K562 (cell line): ENCODE results near the gene DPP4. TPM values are rescaled to one million over a fixed set of nuclear protein-coding genes. Genes with fewer than 3 reads are reported as not detected.

Source experiments
- ATAC-seq: fragments of 200-7000 bp; cut with Tn5 transposase; 3 replicates; pipeline ENCODE4 v1.9.1; 2020; ENCODE audit warnings: moderate library complexity
- BruUV-seq: library from RNA; stranded (reverse); fragments of 400-500 nt; replicated peaks from 2 replicates; lab custom pipeline; 2021; lab: Mats Ljungman, UMichigan
- CTCF ChIA-PET: fragments of 300-600 bp; formaldehyde crosslinking; extraction: SDS; loops from one replicate; lab custom pipeline; 2021; ENCODE audit warnings: low intra/inter-chr PET ratio; lab: Yijun Ruan, JAX
- POLR2A ChIA-PET: fragments of 300-600, 350-650 bp; sonication (Branson Sonifier 250); formaldehyde crosslinking; extraction: SDS; loops from one replicate; lab custom pipeline; 2021; ENCODE audit warnings: antibody characterized with exemption, inconsistent platforms; lab: Yijun Ruan, JAX
- DNase-seq, 4 experiments: peaks; one replicate each; pipeline versions ENCODE4 v3.0.0 to v3.0.0-alpha.2; 2011 to 2018; ENCODE audit warnings: low spot score in 3 of 4, mixed read lengths in 3 of 4; ENCODE audit errors: extremely low read depth in 1 of 4
- FAIRE-seq: peaks from 2 replicates; lab custom pipeline; 2011; peaks lifted over from hg19 to GRCh38; lab: Jason Lieb, UNC
- H2AFZ ChIP-seq: 2 replicates; pipeline ENCODE4 v1.6.0; 2011; ENCODE audit warnings: low read depth, low read length, control low read depth, inconsistent platforms
- H3K27ac ChIP-seq: fragments of 200-600 bp; 3 replicates; pipeline ENCODE4 v1.8.0; 2011; ENCODE audit warnings: low read depth, mild to moderate bottlenecking, control low read depth, inconsistent platforms, low read length, moderate library complexity, mixed read lengths; ENCODE audit errors: extremely low read depth
- H3K27me3 ChIP-seq, 2 experiments: fragments of 300-600 bp in 1 of 2; 2 replicates in 1 of 2; 3 replicates in 1 of 2; pipeline versions ENCODE4 v1.6.0 to v1.8.0; 2011; ENCODE audit warnings: inconsistent platforms in 2 of 2, low read length in 2 of 2, mild to moderate bottlenecking in 1 of 2, mixed read lengths in 1 of 2, moderate library complexity in 1 of 2; ENCODE audit not compliant: control insufficient read depth in 2 of 2, insufficient read depth in 2 of 2
- H3K36me3 ChIP-seq: fragments of 300-600 bp; 3 replicates; pipeline ENCODE4 v1.8.0; 2011; ENCODE audit warnings: mild to moderate bottlenecking, low read length, inconsistent platforms; ENCODE audit not compliant: control insufficient read depth, insufficient read depth
- H3K4me1 ChIP-seq, 2 experiments: fragments of 200-600 bp in 1 of 2; replicated peaks in 1 of 2; 2 replicates in 1 of 2; 3 replicates in 1 of 2; pipeline versions ENCODE4 v1.5.1 to v1.8.0; 2011; ENCODE audit warnings: inconsistent platforms in 2 of 2, low read length in 2 of 2, mild to moderate bottlenecking in 1 of 2, mixed read lengths in 1 of 2, moderate library complexity in 1 of 2; ENCODE audit not compliant: control insufficient read depth in 2 of 2, insufficient read depth in 2 of 2
- H3K4me2 ChIP-seq: 2 replicates; pipeline ENCODE4 v1.6.1; 2011; ENCODE audit warnings: low read length, control low read depth, inconsistent platforms, mixed read lengths; ENCODE audit not compliant: insufficient read depth
- H3K4me3 ChIP-seq: fragments of 200-600 bp; sonication (generic), shearing (Covaris generic); 2 replicates; pipeline ENCODE4 v1.5.1; 2016; ENCODE audit warnings: control low read depth, inconsistent platforms
- H3K79me2 ChIP-seq: fragments of 200-600 bp; 3 replicates; pipeline ENCODE4 v1.8.0; 2011; ENCODE audit warnings: low read length, inconsistent platforms; ENCODE audit not compliant: control insufficient read depth, insufficient read depth
- H3K9ac ChIP-seq, 2 experiments: 2 replicates each; pipeline versions ENCODE4 v1.6.0 to v1.6.1; 2011; ENCODE audit warnings: low read depth in 2 of 2, low read length in 2 of 2, control low read depth in 1 of 2, inconsistent platforms in 1 of 2, mild to moderate bottlenecking in 1 of 2, mixed read lengths in 1 of 2; ENCODE audit not compliant: insufficient read depth in 1 of 2
- H3K9me1 ChIP-seq: one replicate; pipeline ENCODE4 v1.6.0; 2011; ENCODE audit warnings: inconsistent platforms, mild to moderate bottlenecking, low read length, moderate library complexity; ENCODE audit not compliant: control insufficient read depth, insufficient read depth
- H3K9me3 ChIP-seq: replicated peaks from 2 replicates; pipeline ENCODE4 v1.5.1; 2011; ENCODE audit warnings: low read depth, low read length, inconsistent platforms; ENCODE audit not compliant: control insufficient read depth, insufficient read depth
- H4K20me1 ChIP-seq: replicated peaks from 2 replicates; pipeline ENCODE4 v1.6.1; 2011; ENCODE audit warnings: low read length, inconsistent platforms, mixed read lengths; ENCODE audit not compliant: control insufficient read depth, insufficient read depth
- ARHGAP35 ChIP-seq: fragments of 450-650 bp; IDR thresholded peaks from 2 replicates; pipeline ENCODE4 v1.6.1; 2018; ENCODE audit not compliant: partially characterized antibody
- CBX5 ChIP-seq: IDR thresholded peaks from 2 replicates; pipeline ENCODE4 v1.6.1; 2014; ENCODE audit warnings: low read depth, borderline replicate concordance
- CREBBP ChIP-seq: IDR thresholded peaks from one replicate; pipeline ENCODE4 v1.6.1; 2012; ENCODE audit warnings: low read depth, mild to moderate bottlenecking, control low read depth, inconsistent platforms, low read length
- MEF2A ChIP-seq: IDR thresholded peaks from 2 replicates; pipeline ENCODE4 v1.6.1; 2011; ENCODE audit warnings: low read depth, mild to moderate bottlenecking, low read length, moderate library complexity; ENCODE audit not compliant: control insufficient read depth
- NEUROD1 ChIP-seq: fragments of 150-350 bp; IDR thresholded peaks from 2 replicates; pipeline ENCODE4 v1.6.1; 2014; ENCODE audit warnings: borderline replicate concordance, low read length, low read depth; ENCODE audit not compliant: partially characterized antibody
- WGBS: fragments of 100-300 bp; shearing (Covaris generic); methylation state at CpG from one replicate; pipeline ENCODE4 v1.1.6; 2016; ENCODE audit warnings: low coverage, mixed read lengths; ENCODE audit not compliant: insufficient coverage; ENCODE audit errors: missing lambda C conversion rate; 5-methylcytosine and 5-hydroxymethylcytosine counted together
- in situ Hi-C: fragments of 300-500 bp; cut with MboI; formaldehyde crosslinking; loops from 4 replicates; pipeline ENCODE4 v1.15.0; 2018; ENCODE audit warnings: inconsistent platforms, mixed read lengths
- intact Hi-C: fragments of 100-400 bp; cut with micrococcal nuclease; formaldehyde crosslinking; loops from 2 replicates; pipeline ENCODE4 v1.14.2; 2022
- polyA plus RNA-seq, 8 experiments: library from polyadenylated mRNA; depleted of rRNA in 4 of 8; stranded (reverse) in 5 of 8; unstranded in 3 of 8; fragments of >200 nt; fragmentation: Nextera tagmentation in 2 of 8; fragmentation: Illumina TruSeq in 1 of 8; extraction: Ambion mirVana in 2 of 8; extraction: Trizol in 1 of 8; gene quantifications; 2 replicates each; pipeline versions ENCODE4 v1.2.1 to v1.2.3, GENCODE V29; 2011 to 2014; ENCODE audit warnings: inconsistent platforms in 1 of 8, missing spikeins in 1 of 8
- total RNA-seq, 7 experiments: library from RNA; depleted of rRNA in 6 of 7; stranded (reverse); fragments of >200 nt in 6 of 7; fragmentation: Illumina TruSeq in 2 of 7; extraction: Trizol in 2 of 7; gene quantifications; 2 replicates each; pipeline versions ENCODE4 v1.2.1 to v1.2.3, GENCODE V29; 2011 to 2021; ENCODE audit warnings: low replicate concordance in 1 of 7
- TF ChIP-seq, protein P1 (sequence below): sonication (generic); formaldehyde crosslinking; IDR thresholded peaks from 2 replicates; pipeline ENCODE4 v1.8.0; 2022; ENCODE audit warnings: mild to moderate bottlenecking, missing genetic modification reagents

DPP4 gene
- total and polyA plus RNA-seq, 9 of the 15 experiments (the other 6 are each of a cell fraction or from before 2014, with no cell fraction given), result 0.11 TPM; not detected in 8

GRCh38 chr2:161974461-161974860, 99.6 kb downstream of the DPP4 start:
- TF ChIP-seq ARHGAP35, result no peak
- no peak for TF ChIP-seq CBX5
- TF ChIP-seq CREBBP, result no peak
- no peak for TF ChIP-seq MEF2A
- TF ChIP-seq, protein P1, sequence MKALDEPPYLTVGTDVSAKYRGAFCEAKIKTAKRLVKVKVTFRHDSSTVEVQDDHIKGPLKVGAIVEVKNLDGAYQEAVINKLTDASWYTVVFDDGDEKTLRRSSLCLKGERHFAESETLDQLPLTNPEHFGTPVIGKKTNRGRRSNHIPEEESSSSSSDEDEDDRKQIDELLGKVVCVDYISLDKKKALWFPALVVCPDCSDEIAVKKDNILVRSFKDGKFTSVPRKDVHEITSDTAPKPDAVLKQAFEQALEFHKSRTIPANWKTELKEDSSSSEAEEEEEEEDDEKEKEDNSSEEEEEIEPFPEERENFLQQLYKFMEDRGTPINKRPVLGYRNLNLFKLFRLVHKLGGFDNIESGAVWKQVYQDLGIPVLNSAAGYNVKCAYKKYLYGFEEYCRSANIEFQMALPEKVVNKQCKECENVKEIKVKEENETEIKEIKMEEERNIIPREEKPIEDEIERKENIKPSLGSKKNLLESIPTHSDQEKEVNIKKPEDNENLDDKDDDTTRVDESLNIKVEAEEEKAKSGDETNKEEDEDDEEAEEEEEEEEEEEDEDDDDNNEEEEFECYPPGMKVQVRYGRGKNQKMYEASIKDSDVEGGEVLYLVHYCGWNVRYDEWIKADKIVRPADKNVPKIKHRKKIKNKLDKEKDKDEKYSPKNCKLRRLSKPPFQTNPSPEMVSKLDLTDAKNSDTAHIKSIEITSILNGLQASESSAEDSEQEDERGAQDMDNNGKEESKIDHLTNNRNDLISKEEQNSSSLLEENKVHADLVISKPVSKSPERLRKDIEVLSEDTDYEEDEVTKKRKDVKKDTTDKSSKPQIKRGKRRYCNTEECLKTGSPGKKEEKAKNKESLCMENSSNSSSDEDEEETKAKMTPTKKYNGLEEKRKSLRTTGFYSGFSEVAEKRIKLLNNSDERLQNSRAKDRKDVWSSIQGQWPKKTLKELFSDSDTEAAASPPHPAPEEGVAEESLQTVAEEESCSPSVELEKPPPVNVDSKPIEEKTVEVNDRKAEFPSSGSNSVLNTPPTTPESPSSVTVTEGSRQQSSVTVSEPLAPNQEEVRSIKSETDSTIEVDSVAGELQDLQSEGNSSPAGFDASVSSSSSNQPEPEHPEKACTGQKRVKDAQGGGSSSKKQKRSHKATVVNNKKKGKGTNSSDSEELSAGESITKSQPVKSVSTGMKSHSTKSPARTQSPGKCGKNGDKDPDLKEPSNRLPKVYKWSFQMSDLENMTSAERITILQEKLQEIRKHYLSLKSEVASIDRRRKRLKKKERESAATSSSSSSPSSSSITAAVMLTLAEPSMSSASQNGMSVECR (CRISPR knock-in tag), result no peak
- no peak for TF ChIP-seq NEUROD1
- H3K4me1 ChIP-seq, result no peaks in the 10 kb centered on the region
- no peaks in the 10 kb centered on the region for H3K9me1 ChIP-seq
- ATAC-seq (no peak), DNase-seq (no peak), FAIRE-seq (no peak)
- ChIA-PET CTCF (no interaction called here), POLR2A (no interaction called here)
- intact Hi-C loops (no loop called here), in situ Hi-C loops (no loop called here)
- no peaks in the 10 kb centered on the region for H3K36me3 ChIP-seq
- no peak overlapping the region for H2AFZ ChIP-seq
- no peaks in the 10 kb centered on the region for H4K20me1 ChIP-seq
- no peak overlapping the region for H3K27ac ChIP-seq
- no peak overlapping the region for H3K9ac ChIP-seq
- H3K4me3 ChIP-seq, result no peak overlapping the region
- H3K79me2 ChIP-seq, result no peaks in the 10 kb centered on the region
- WGBS, result 0% methylated on average over 2 of the region's 2 CpGs
- H3K4me2 ChIP-seq, result no peak overlapping the region
- no peaks in the 10 kb centered on the region; the same call in 1 of the 2 replicates for H3K9me3 ChIP-seq
- no TSS peak for BruUV-seq
- no peaks in the 10 kb centered on the region for H3K27me3 ChIP-seq
